ENCODE measurements around the gene NFE2L1. TPM values are rescaled to one million over a fixed set of nuclear protein-coding genes. Genes with fewer than 3 reads are reported as not detected.

Gene NFE2L1
- total and polyA plus RNA-seq, 2 of the 8 experiments (the other 6 are each of a cell fraction or from before 2014, with no cell fraction given) = 140 to 143 TPM

GRCh38 chr17:48104440-48104839 is 56.3 kb downstream of the NFE2L1 start:
- FAIRE-seq (no peak), DNase-seq (ENCODE audit: low read depth in 1 of 2, low spot score in 2 of 2) (no peak)
- Histone ChIP-seq H3K9me3 (ENCODE audit: insufficient read depth in 2 of 2, low read depth in 1 of 2, low read length in 1 of 2) (no peaks in the 10 kb centered on the region), H3K9ac (replicated peaks in 1 of 4; ENCODE audit: extremely low read depth in 1 of 4, low read depth in 3 of 4, low read length in 3 of 4) (no peak overlapping the region), H2AK5ac (ENCODE audit: low read depth, low read length) (no peak overlapping the region), H4K20me1 (replicated peaks in 1 of 2; ENCODE audit: control insufficient read depth in 1 of 2, insufficient read depth in 2 of 2, low read length in 2 of 2) (peaks cover 0 to 1% of the 10 kb centered on the region in 2 experiments), H2BK5ac (ENCODE audit: low read depth, low read length) (no peak overlapping the region), H4K8ac (ENCODE audit: extremely low read depth, insufficient read depth, low read length) (no peak overlapping the region), H2AFZ (ENCODE audit: low read length) (no peak overlapping the region), H3K14ac (ENCODE audit: insufficient read length) (no peak overlapping the region), H3K4me2 (ENCODE audit: insufficient read depth in 1 of 2, low read depth in 2 of 2, low read length in 2 of 2) (no peak overlapping the region), H3K4me3 (ENCODE audit: extremely low read depth in 1 of 4, insufficient read depth in 2 of 4, low read depth in 3 of 4, low read length in 4 of 4) (no peak overlapping the region), H2BK120ac (replicated peaks; ENCODE audit: low read depth, low read length) (no peak overlapping the region), H2BK20ac (ENCODE audit: low read length) (no peak overlapping the region), H4K5ac (ENCODE audit: insufficient read length, low read depth, low read length) (no peak overlapping the region), H3K4ac (replicated peaks; ENCODE audit: insufficient read length, low read depth, low read length) (no peak overlapping the region), H3K23me2 (ENCODE audit: low read depth, low read length) (peaks cover 17% of the 10 kb centered on the region), H3K23ac (ENCODE audit: insufficient read length) (no peak overlapping the region), H3K79me1 (ENCODE audit: low read depth, low read length) (no peaks in the 10 kb centered on the region), H3K36me3 (ENCODE audit: control insufficient read depth in 2 of 4, insufficient read depth in 4 of 4, low read length in 3 of 4) (peaks cover 0 to 1% (median 0%) of the 10 kb centered on the region in 4 experiments; a peak in 1 of 8 replicates), H3K56ac (replicated peaks; ENCODE audit: insufficient read length, low read depth, low read length) (no peak overlapping the region), H4K91ac (replicated peaks; ENCODE audit: insufficient read length, low read length) (no peak overlapping the region), H3K27me3 (replicated peaks in 1 of 4; ENCODE audit: control insufficient read depth in 3 of 4, extremely low read depth in 1 of 4, insufficient read depth in 3 of 4, low read length in 3 of 4) (no peaks in the 10 kb centered on the region), H2BK15ac (ENCODE audit: low read length) (no peak overlapping the region), H3K27ac (ENCODE audit: low read depth, low read length) (no peak overlapping the region), H3K79me2 (ENCODE audit: control insufficient read depth in 1 of 2, insufficient read depth in 2 of 2, low read length in 2 of 2) (peaks cover 3 to 26% of the 10 kb centered on the region in 2 experiments; a peak in 3 of 4 replicates), H2BK12ac (ENCODE audit: low read depth, low read length) (no peak overlapping the region), H3K18ac (ENCODE audit: extremely low read depth, low read length) (no peak overlapping the region), H3K4me1 (replicated peaks in 1 of 4; ENCODE audit: control insufficient read depth in 3 of 4, insufficient read depth in 4 of 4, low read length in 3 of 4) (peaks cover 0 to 1% (median 0%) of the 10 kb centered on the region in 4 experiments; a peak in 2 of 7 replicates)
- ChIA-PET CTCF (ENCODE audit: partially characterized antibody) (interaction anchor here (2.6 to 6.0 kb wide), 3 partner anchors 24 to 36 kb away, joined by 11 to 33 read pairs (median 18); no protein-coding TSS in a partner anchor), POLR2A (ENCODE audit: partially characterized antibody) (interaction anchor here (1.2 to 1.8 kb wide), 3 partner anchors 49 to 56 kb away, joined by 3 to 4 read pairs (median 3); partner anchors contain the start of gene NFE2L1)
- WGBS, 2 experiments (ENCODE audit: extremely low coverage in 1 of 2, insufficient coverage in 1 of 2, insufficient read length in 1 of 2, insufficient replicate concordance in 2 of 2, low coverage in 1 of 2, low lambda C conversion rate in 2 of 2, missing lambda C conversion rate in 1 of 2) = 91% methylated on average over 6 of the region's 7 CpGs; no CpG with 5 or more reads in 1 of the 2 experiments
- TF ChIP-seq BRCA1 (IDR thresholded peaks at IDR 0.05; ENCODE audit: low read depth, low read length) = no peak
- TF ChIP-seq HDAC2 (IDR thresholded peaks at IDR 0.05; ENCODE audit: borderline replicate concordance in 1 of 2, low read depth in 2 of 2, low read length in 2 of 2) = no peak
- no peak for TF ChIP-seq CBX5 (IDR thresholded peaks at IDR 0.05; ENCODE audit: low read depth, low read length)
- no peak for TF ChIP-seq ASH2L (IDR thresholded peaks at IDR 0.05; ENCODE audit: low read length)
- no peak for TF ChIP-seq KDM1A (IDR thresholded peaks at IDR 0.05; ENCODE audit: borderline replicate concordance, low read length)
- no peak for TF ChIP-seq ZNF274 (IDR thresholded peaks at IDR 0.05; ENCODE audit: borderline replicate concordance, extremely low read depth, low read length)
- no peak for TF ChIP-seq BCL11A (IDR thresholded peaks at IDR 0.05; ENCODE audit: low read depth in 2 of 2, low read length in 2 of 2)
- TF ChIP-seq SIX5 (IDR thresholded peaks at IDR 0.05; ENCODE audit: low read depth, low read length) = no peak
- no peak for TF ChIP-seq TCF12 (IDR thresholded peaks at IDR 0.05; ENCODE audit: low read depth, low read length)
- TF ChIP-seq JUN (IDR thresholded peaks at IDR 0.05; ENCODE audit: low read depth, low read length) = no peak
- TF ChIP-seq ATF3 (IDR thresholded peaks at IDR 0.05; ENCODE audit: insufficient read depth, low read depth, low read length) = no peak
- TF ChIP-seq SIRT6 (IDR thresholded peaks at IDR 0.05; ENCODE audit: low read length) = no peak
- TF ChIP-seq NRF1 (IDR thresholded peaks at IDR 0.05; ENCODE audit: low read depth, low read length) = no peak
- TF ChIP-seq CHD2 (IDR thresholded peaks at IDR 0.05; ENCODE audit: low read length) = no peak
- no peak for TF ChIP-seq MAFK (IDR thresholded peaks at IDR 0.05; ENCODE audit: low read depth, low read length)

Measured in H1 (cell line).